WTC11 (cell line): ENCODE results near the gene ADGRE2. TPM values are rescaled to one million over a fixed set of nuclear protein-coding genes. Genes with fewer than 3 reads are reported as not detected.

Source experiments
- ATAC-seq: fragments of 200-7000 bp; cut with Tn5 transposase; 2 replicates; pipeline ENCODE4 v1.10.0; 2021; ENCODE audit warnings: mild to moderate bottlenecking, moderate library complexity
- CTCF ChIA-PET: fragments of 300-600 bp; sonication (Branson Sonifier 250); formaldehyde crosslinking; loops from one replicate; lab custom pipeline; 2021; ENCODE audit warnings: antibody characterized with exemption; lab: Charles Lee
- POLR2A ChIA-PET: fragments of 350-600 bp; sonication (Branson Sonifier 250); formaldehyde crosslinking; loops from one replicate; lab custom pipeline; 2021; ENCODE audit warnings: antibody characterized with exemption; lab: Charles Lee
- DNase-seq: peaks from one replicate; pipeline ENCODE4 v3.0.0; 2021; ENCODE audit warnings: low spot score
- H3K27ac Mint-ChIP-seq: 2 replicates; pipeline ENCODE4 v1.8.0; 2021; ENCODE audit warnings: mixed read lengths
- H3K27me3 Mint-ChIP-seq: 2 replicates; pipeline ENCODE4 v1.8.0; 2021; ENCODE audit warnings: low read depth, mild to moderate bottlenecking, moderate library complexity, mixed read lengths
- H3K36me3 Mint-ChIP-seq: 2 replicates; pipeline ENCODE4 v1.8.0; 2021; ENCODE audit warnings: mixed read lengths
- H3K4me1 Mint-ChIP-seq: 2 replicates; pipeline ENCODE4 v1.8.0; 2022; ENCODE audit warnings: mixed read lengths
- H3K4me3 Mint-ChIP-seq: 2 replicates; pipeline ENCODE4 v1.8.0; 2021; ENCODE audit warnings: mild to moderate bottlenecking, moderate library complexity, mixed read lengths
- H3K9me3 Mint-ChIP-seq: 2 replicates; pipeline ENCODE4 v1.8.0; 2021; ENCODE audit warnings: mixed read lengths
- CBFB ChIP-seq: sonication (generic); formaldehyde crosslinking; IDR thresholded peaks from 2 replicates; pipeline ENCODE4 v1.8.1; 2022; ENCODE audit warnings: mild to moderate bottlenecking, low read depth, missing genetic modification reagents
- EMX1 ChIP-seq: fragments of 250-450 bp; sonication (Bioruptor Pico); IDR thresholded peaks from 2 replicates; pipeline ENCODE4 v1.8.0; 2021; ENCODE audit warnings: mild to moderate bottlenecking
- ESRRA ChIP-seq: sonication (generic); formaldehyde crosslinking; IDR thresholded peaks from 2 replicates; pipeline ENCODE4 v1.8.1; 2022; ENCODE audit warnings: mild to moderate bottlenecking, missing genetic modification reagents, borderline replicate concordance
- OVOL2 ChIP-seq: fragments of 250-450 bp; sonication (Bioruptor Pico); IDR thresholded peaks from 2 replicates; pipeline ENCODE4 v1.9.0; 2021; ENCODE audit warnings: mild to moderate bottlenecking, borderline replicate concordance
- SMAD4 ChIP-seq: sonication (generic); formaldehyde crosslinking; IDR thresholded peaks from 2 replicates; pipeline ENCODE4 v1.8.0; 2022; ENCODE audit warnings: mild to moderate bottlenecking, missing genetic modification reagents
- TCF7 ChIP-seq: sonication (generic); formaldehyde crosslinking; IDR thresholded peaks from 2 replicates; pipeline ENCODE4 v1.8.0; 2022; ENCODE audit warnings: mild to moderate bottlenecking, low read depth, missing genetic modification reagents, moderate library complexity
- TP53 ChIP-seq: sonication (generic); formaldehyde crosslinking; IDR thresholded peaks from 2 replicates; pipeline ENCODE4 v1.8.1; 2023; ENCODE audit warnings: mild to moderate bottlenecking, missing genetic modification reagents
- ZNF263 ChIP-seq: sonication (generic); formaldehyde crosslinking; IDR thresholded peaks from 2 replicates; pipeline ENCODE4 v1.8.1; 2022; ENCODE audit warnings: low read depth, mild to moderate bottlenecking, moderate library complexity, missing genetic modification reagents
- ZNF317 ChIP-seq: sonication (generic); formaldehyde crosslinking; IDR thresholded peaks from 2 replicates; pipeline ENCODE4 v1.8.1; 2023; ENCODE audit warnings: low read depth, mild to moderate bottlenecking, moderate library complexity, missing genetic modification reagents, borderline replicate concordance
- total RNA-seq: library from RNA; stranded (reverse); gene quantifications from 3 replicates; pipeline ENCODE4 v1.2.3, GENCODE V29; 2021
- TF ChIP-seq, protein P1 (sequence below): sonication (generic); formaldehyde crosslinking; IDR thresholded peaks from 2 replicates; pipeline ENCODE4 v1.8.1; 2022; ENCODE audit warnings: low read depth, mild to moderate bottlenecking, moderate library complexity, missing genetic modification reagents, borderline replicate concordance
- TF ChIP-seq, protein P2 (sequence below): sonication (generic); formaldehyde crosslinking; IDR thresholded peaks from 2 replicates; pipeline ENCODE4 v1.8.0; 2023; ENCODE audit warnings: missing genetic modification reagents, mild to moderate bottlenecking, borderline replicate concordance
- TF ChIP-seq, protein P3 (sequence below): sonication (generic); formaldehyde crosslinking; IDR thresholded peaks from 2 replicates; pipeline ENCODE4 v1.8.1; 2023; ENCODE audit warnings: mild to moderate bottlenecking, missing genetic modification reagents
- TF ChIP-seq, protein P4 (sequence below): fragments of 250-450 bp; sonication (Bioruptor Pico); IDR thresholded peaks from 2 replicates; pipeline ENCODE4 v1.9.0; 2021; ENCODE audit warnings: mild to moderate bottlenecking
- TF ChIP-seq, protein P5 (sequence below): sonication (generic); formaldehyde crosslinking; IDR thresholded peaks from 2 replicates; pipeline ENCODE4 v1.8.1; 2023; ENCODE audit warnings: mild to moderate bottlenecking, missing genetic modification reagents, moderate library complexity
- TF ChIP-seq, protein P6 (sequence below): fragments of 250-450 bp; sonication (Bioruptor Pico); IDR thresholded peaks from 2 replicates; pipeline ENCODE4 v1.8.0; 2021; ENCODE audit warnings: mild to moderate bottlenecking

Gene ADGRE2
- total RNA-seq, 1 experiment from 2014 or later: 4.0 TPM

DNA sequence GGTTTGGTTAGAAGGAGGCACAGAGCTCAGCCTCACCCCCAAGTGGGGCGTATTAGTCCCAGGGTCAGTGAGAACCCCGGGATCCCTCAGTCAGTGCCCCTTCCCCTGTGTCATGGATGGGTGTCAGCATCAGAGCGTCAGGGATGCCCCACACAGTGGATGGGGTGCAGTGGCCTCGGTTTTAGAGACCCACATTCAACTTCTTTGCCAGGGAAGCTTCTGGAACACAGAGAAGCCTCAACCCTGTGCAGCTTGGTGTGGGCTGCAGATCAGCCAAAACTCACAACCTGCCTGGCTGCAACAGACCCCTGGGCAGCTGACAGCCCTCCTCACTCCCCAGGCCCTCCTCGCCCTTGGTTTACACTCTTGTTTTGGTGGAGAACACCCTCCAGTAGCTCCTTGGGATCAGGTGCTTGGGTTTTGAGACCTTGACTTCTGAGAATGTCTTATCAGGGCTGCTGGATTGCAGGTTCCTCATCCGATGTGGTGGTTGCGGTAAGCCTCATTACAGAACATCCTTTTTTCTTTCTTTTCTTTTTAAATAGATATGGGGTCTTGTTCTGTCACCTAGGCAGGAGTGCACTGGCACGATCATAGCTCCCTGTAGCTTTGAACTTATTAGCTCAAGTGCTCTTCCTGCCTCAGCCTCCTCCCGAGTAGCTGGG is 77.5 kb downstream of the ADGRE2 start:
- Mint-ChIP-seq H3K27ac (no peak overlapping the region), H3K27me3 (no peaks in the 10 kb centered on the region), H3K9me3 (peaks cover 16% of the 10 kb centered on the region), H3K36me3 (peaks cover 71% of the 10 kb centered on the region), H3K4me1 (no peaks in the 10 kb centered on the region), H3K4me3 (no peak overlapping the region)
- no peak for DNase-seq
- TF ChIP-seq, protein P1, sequence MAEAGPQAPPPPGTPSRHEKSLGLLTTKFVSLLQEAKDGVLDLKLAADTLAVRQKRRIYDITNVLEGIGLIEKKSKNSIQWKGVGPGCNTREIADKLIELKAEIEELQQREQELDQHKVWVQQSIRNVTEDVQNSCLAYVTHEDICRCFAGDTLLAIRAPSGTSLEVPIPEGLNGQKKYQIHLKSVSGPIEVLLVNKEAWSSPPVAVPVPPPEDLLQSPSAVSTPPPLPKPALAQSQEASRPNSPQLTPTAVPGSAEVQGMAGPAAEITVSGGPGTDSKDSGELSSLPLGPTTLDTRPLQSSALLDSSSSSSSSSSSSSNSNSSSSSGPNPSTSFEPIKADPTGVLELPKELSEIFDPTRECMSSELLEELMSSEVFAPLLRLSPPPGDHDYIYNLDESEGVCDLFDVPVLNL (CRISPR knock-in tag): no peak
- no peak for TF ChIP-seq ZNF263 (CRISPR knock-in tag)
- TF ChIP-seq TP53 (CRISPR knock-in tag): no peak
- no peak for TF ChIP-seq OVOL2 (CRISPR knock-in tag)
- no peak for TF ChIP-seq TCF7 (CRISPR knock-in tag)
- TF ChIP-seq ZNF317 (CRISPR knock-in tag): no peak
- TF ChIP-seq, protein P2, sequence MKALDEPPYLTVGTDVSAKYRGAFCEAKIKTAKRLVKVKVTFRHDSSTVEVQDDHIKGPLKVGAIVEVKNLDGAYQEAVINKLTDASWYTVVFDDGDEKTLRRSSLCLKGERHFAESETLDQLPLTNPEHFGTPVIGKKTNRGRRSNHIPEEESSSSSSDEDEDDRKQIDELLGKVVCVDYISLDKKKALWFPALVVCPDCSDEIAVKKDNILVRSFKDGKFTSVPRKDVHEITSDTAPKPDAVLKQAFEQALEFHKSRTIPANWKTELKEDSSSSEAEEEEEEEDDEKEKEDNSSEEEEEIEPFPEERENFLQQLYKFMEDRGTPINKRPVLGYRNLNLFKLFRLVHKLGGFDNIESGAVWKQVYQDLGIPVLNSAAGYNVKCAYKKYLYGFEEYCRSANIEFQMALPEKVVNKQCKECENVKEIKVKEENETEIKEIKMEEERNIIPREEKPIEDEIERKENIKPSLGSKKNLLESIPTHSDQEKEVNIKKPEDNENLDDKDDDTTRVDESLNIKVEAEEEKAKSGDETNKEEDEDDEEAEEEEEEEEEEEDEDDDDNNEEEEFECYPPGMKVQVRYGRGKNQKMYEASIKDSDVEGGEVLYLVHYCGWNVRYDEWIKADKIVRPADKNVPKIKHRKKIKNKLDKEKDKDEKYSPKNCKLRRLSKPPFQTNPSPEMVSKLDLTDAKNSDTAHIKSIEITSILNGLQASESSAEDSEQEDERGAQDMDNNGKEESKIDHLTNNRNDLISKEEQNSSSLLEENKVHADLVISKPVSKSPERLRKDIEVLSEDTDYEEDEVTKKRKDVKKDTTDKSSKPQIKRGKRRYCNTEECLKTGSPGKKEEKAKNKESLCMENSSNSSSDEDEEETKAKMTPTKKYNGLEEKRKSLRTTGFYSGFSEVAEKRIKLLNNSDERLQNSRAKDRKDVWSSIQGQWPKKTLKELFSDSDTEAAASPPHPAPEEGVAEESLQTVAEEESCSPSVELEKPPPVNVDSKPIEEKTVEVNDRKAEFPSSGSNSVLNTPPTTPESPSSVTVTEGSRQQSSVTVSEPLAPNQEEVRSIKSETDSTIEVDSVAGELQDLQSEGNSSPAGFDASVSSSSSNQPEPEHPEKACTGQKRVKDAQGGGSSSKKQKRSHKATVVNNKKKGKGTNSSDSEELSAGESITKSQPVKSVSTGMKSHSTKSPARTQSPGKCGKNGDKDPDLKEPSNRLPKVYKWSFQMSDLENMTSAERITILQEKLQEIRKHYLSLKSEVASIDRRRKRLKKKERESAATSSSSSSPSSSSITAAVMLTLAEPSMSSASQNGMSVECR: no peak
- TF ChIP-seq, protein P3, sequence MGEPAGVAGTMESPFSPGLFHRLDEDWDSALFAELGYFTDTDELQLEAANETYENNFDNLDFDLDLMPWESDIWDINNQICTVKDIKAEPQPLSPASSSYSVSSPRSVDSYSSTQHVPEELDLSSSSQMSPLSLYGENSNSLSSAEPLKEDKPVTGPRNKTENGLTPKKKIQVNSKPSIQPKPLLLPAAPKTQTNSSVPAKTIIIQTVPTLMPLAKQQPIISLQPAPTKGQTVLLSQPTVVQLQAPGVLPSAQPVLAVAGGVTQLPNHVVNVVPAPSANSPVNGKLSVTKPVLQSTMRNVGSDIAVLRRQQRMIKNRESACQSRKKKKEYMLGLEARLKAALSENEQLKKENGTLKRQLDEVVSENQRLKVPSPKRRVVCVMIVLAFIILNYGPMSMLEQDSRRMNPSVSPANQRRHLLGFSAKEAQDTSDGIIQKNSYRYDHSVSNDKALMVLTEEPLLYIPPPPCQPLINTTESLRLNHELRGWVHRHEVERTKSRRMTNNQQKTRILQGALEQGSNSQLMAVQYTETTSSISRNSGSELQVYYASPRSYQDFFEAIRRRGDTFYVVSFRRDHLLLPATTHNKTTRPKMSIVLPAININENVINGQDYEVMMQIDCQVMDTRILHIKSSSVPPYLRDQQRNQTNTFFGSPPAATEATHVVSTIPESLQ (CRISPR knock-in tag): no peak
- TF ChIP-seq, protein P4, sequence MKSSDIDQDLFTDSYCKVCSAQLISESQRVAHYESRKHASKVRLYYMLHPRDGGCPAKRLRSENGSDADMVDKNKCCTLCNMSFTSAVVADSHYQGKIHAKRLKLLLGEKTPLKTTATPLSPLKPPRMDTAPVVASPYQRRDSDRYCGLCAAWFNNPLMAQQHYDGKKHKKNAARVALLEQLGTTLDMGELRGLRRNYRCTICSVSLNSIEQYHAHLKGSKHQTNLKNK (CRISPR knock-in tag): no peak
- TF ChIP-seq ESRRA (CRISPR knock-in tag): no peak
- TF ChIP-seq, protein P5, sequence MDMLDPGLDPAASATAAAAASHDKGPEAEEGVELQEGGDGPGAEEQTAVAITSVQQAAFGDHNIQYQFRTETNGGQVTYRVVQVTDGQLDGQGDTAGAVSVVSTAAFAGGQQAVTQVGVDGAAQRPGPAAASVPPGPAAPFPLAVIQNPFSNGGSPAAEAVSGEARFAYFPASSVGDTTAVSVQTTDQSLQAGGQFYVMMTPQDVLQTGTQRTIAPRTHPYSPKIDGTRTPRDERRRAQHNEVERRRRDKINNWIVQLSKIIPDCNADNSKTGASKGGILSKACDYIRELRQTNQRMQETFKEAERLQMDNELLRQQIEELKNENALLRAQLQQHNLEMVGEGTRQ (CRISPR knock-in tag): no peak
- TF ChIP-seq, protein P6, sequence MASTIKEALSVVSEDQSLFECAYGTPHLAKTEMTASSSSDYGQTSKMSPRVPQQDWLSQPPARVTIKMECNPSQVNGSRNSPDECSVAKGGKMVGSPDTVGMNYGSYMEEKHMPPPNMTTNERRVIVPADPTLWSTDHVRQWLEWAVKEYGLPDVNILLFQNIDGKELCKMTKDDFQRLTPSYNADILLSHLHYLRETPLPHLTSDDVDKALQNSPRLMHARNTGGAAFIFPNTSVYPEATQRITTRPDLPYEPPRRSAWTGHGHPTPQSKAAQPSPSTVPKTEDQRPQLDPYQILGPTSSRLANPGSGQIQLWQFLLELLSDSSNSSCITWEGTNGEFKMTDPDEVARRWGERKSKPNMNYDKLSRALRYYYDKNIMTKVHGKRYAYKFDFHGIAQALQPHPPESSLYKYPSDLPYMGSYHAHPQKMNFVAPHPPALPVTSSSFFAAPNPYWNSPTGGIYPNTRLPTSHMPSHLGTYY (CRISPR knock-in tag): no peak
- no peak for TF ChIP-seq EMX1 (CRISPR knock-in tag)
- ATAC-seq: no peak
- ChIA-PET POLR2A (interaction anchor here (0.5 kb wide), 1 partner anchor 324 kb away, joined by 3 read pairs; no protein-coding TSS in a partner anchor), CTCF (interaction anchor here (0.8 kb wide), 1 partner anchor 85 kb away, joined by 3 read pairs; no protein-coding TSS in a partner anchor)

DNA sequence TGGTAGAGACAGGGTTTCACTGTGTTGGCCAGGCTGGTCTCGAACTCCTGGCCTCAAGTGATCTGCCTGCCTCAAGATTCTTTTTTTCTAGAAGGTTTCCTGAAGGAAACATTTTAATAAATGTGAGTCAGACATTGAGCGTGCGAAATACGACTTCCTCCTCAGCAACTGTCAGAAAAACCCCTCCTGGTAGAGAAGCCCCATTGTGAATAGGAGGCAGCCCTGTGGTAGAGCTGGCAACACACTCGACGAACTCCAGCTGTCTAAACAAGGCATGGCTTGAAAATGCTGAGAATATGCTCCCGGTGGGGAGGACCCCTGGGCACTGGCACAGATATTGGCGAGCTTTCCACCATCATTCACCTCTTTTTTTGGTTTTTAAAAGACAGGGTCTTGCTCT is 78.7 kb downstream of the ADGRE2 start:
- ATAC-seq: no peak
- H3K36me3 Mint-ChIP-seq: peaks cover 74% of the 10 kb centered on the region
- no peak for DNase-seq
- H3K27me3 Mint-ChIP-seq: no peaks in the 10 kb centered on the region
- H3K4me1 Mint-ChIP-seq: no peaks in the 10 kb centered on the region
- ChIA-PET POLR2A (no interaction called here), CTCF (no interaction called here)
- TF ChIP-seq CBFB (CRISPR knock-in tag): no peak
- no peak for TF ChIP-seq SMAD4 (CRISPR knock-in tag)
- H3K4me3 Mint-ChIP-seq: no peak overlapping the region
- H3K9me3 Mint-ChIP-seq: peaks cover 16% of the 10 kb centered on the region
- no peak overlapping the region for H3K27ac Mint-ChIP-seq
